Limb (tissue), 2 donors: Measurements from ENCODE around the gene TPR.
"Not testable (repeated sequence)": the region's sequence is repeated elsewhere in the genome, so short reads cannot be mapped to it uniquely, and the experiment has no call there.

ENCODE experiments used
- DNase-seq, 2 donors: peaks; one replicate each; pipeline ENCODE4 v3.0.0-alpha.2; 2016; ENCODE audit errors: extremely low spot score in 2 of 2

Gene TPR

GRCh38 chr1:186375152-186375928 lies at the start of gene TPR, which contains the start of gene ODR4:
Gene TPR, minus strand, starts transcription at chr1:186375253. Its CDS starts 225 bp downstream, at chr1:186375028.
Gene ODR4, plus strand, starts transcription at chr1:186375838. Its CDS starts 3,948 bp downstream, at chr1:186379786.
- peak; percentile 98 to 99 for DNase-seq

GRCh38 chr1:186424539-186424938 lies 49.5 kb upstream of the TPR start:
- DNase-seq = no peak

GRCh38 chr1:186421446-186421845 lies 46.4 kb upstream of the TPR start:
- no peak for DNase-seq

- peak in 1 of 2 donors; percentile 45 for DNase-seq
Measured at GRCh38 chr1:186420923-186421322, 45.9 kb upstream of the TPR start.

- DNase-seq = no peak
Measured at GRCh38 chr1:186420311-186420710, 45.3 kb upstream of the TPR start.

GRCh38 chr1:186418503-186418902 lies 43.5 kb upstream of the TPR start:
- no peak for DNase-seq

- DNase-seq = no peak
Measured at GRCh38 chr1:186413319-186413718, 38.3 kb upstream of the TPR start.

GRCh38 chr1:186409091-186409490 lies 34.0 kb upstream of the TPR start:
- no peak for DNase-seq

GRCh38 chr1:186404454-186405051 lies 29.5 kb upstream of the TPR start:
- DNase-seq = peak in 1 of 2 donors; percentile 40

- DNase-seq = no peak
Measured at GRCh38 chr1:186403632-186404031, 28.6 kb upstream of the TPR start.

- not testable (repeated sequence) for DNase-seq
Measured at GRCh38 chr1:186401446-186401845, 26.4 kb upstream of the TPR start.

- DNase-seq = not testable (repeated sequence)
Measured at GRCh38 chr1:186392711-186393110, 17.7 kb upstream of the TPR start.

GRCh38 chr1:186391841-186392240 lies 16.8 kb upstream of the TPR start:
- no peak for DNase-seq

- DNase-seq = no peak
Measured at GRCh38 chr1:186390925-186391324, 15.9 kb upstream of the TPR start.

GRCh38 chr1:186386725-186387383 lies 11.8 kb upstream of the TPR start:
- DNase-seq = no peak

- no peak for DNase-seq
Measured at GRCh38 chr1:186375929-186376319, 871 bp upstream of the TPR start.

- DNase-seq = peak; percentile 1 to 29
Measured at GRCh38 chr1:186374303-186375151, 526 bp downstream of the TPR start.

- not testable (repeated sequence) for DNase-seq
Measured at GRCh38 chr1:186347837-186348691, 27.0 kb downstream of the TPR start.

- no peak for DNase-seq
Measured at GRCh38 chr1:186340772-186341171, 34.3 kb downstream of the TPR start.

GRCh38 chr1:186337554-186337953 lies 37.5 kb downstream of the TPR start:
- no peak for DNase-seq
